HFF-Myc (cell line): Measurements from ENCODE around the gene COL4A4.

Source experiments
- DNase-seq: peaks from one replicate; pipeline ENCODE4 v3.0.0-alpha.2; 2011; ENCODE audit warnings: low read depth; ENCODE audit errors: extremely low read depth
- H3K4me3 ChIP-seq: replicated peaks from 2 replicates; pipeline ENCODE4 v1.5.1; 2011; ENCODE audit warnings: low read depth, mild to moderate bottlenecking, control low read depth, low read length
- TF ChIP-seq, protein P1 (sequence below): IDR thresholded peaks from 2 replicates; pipeline ENCODE4 v1.5.1; 2012; ENCODE audit warnings: mild to moderate bottlenecking, low read depth, low read length, control low read depth; ENCODE audit errors: missing control alignments

COL4A4 gene

DNA sequence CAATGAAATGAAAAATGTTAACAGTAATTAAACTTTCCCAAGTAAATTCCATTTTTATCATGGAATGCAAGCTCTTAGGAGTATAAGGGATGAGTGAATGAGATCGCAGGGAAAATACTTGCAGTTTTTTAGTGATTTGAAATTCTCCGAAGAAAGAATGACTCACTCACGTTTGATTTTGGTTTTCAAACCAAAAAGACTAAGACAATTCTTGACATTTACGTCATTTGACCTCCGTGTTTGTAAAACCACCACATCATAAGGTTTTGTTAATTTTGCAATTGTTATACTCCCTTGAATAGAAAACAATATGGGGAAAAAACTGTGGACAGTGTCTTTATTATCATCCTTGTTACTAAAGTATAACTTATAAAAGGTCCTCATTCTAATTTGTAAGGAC, 29.4 kb downstream of the COL4A4 start:
- TF ChIP-seq, protein P1, sequence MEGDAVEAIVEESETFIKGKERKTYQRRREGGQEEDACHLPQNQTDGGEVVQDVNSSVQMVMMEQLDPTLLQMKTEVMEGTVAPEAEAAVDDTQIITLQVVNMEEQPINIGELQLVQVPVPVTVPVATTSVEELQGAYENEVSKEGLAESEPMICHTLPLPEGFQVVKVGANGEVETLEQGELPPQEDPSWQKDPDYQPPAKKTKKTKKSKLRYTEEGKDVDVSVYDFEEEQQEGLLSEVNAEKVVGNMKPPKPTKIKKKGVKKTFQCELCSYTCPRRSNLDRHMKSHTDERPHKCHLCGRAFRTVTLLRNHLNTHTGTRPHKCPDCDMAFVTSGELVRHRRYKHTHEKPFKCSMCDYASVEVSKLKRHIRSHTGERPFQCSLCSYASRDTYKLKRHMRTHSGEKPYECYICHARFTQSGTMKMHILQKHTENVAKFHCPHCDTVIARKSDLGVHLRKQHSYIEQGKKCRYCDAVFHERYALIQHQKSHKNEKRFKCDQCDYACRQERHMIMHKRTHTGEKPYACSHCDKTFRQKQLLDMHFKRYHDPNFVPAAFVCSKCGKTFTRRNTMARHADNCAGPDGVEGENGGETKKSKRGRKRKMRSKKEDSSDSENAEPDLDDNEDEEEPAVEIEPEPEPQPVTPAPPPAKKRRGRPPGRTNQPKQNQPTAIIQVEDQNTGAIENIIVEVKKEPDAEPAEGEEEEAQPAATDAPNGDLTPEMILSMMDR, result no peak
- DNase-seq, result no peak
- no peak overlapping the region for H3K4me3 ChIP-seq

DNA sequence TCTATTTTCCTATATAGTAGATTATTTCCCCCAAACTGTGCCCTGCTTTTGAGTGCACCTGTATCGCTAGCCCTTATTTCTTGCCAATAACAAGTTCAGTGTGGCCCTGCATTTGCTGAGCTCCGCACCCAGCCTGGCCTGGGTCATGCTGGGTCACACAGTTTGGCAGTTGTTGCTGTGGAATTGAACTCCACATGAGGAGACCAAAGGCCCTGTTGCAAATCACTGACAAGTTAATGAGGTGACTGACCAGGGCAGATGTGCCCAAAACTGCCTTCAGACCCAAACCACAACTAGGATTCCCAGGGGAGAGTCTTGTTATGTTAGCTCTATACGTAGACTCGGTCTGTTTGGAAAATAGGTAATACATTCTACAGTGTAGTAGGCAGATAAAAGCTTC, 31.0 kb downstream of the COL4A4 start:
- no peak for DNase-seq
- TF ChIP-seq, protein P1, result no peak
- H3K4me3 ChIP-seq, result no peak overlapping the region

DNA sequence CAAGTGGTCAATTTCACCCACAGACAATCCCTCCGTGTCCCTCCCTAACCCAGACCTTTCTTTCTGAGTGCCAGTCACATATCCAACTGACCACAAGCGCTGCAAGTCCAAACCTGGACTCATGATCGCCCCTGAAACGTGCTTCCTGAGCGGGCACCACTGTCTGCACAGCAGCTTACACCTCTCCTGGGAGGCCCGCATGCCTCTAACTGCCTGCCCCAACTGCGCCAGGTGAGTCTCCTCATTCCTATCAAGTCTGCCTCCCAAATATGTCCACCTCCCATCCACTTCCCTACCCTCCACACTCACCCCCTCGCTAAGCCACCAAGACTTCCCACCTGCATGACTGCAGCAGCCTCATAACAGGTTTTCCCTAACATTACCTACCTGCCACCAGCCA, 33.4 kb downstream of the COL4A4 start:
- H3K4me3 ChIP-seq, result no peak overlapping the region
- DNase-seq, result no peak
- TF ChIP-seq, protein P1, result no peak

DNA sequence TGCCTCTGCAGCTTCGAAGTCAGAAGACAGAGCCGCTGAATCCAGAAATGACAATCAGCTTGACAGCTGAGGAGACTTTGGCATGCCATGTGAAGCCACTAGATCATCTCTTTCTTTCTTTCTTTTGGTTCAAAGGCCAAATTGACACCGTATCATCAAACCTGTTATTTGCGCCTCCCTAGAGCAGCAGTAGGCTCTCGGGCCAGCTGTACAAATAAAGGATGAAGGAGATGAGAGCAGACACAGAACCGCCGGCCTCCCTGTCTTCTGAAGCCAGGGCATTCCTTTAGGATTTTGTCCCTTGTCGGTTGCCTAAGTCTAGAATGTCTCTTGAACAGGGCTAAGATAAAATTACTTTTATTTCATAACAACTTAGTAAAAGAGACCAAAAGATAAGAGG, 36.8 kb downstream of the COL4A4 start:
- TF ChIP-seq, protein P1, result no peak
- DNase-seq, result no peak

DNA sequence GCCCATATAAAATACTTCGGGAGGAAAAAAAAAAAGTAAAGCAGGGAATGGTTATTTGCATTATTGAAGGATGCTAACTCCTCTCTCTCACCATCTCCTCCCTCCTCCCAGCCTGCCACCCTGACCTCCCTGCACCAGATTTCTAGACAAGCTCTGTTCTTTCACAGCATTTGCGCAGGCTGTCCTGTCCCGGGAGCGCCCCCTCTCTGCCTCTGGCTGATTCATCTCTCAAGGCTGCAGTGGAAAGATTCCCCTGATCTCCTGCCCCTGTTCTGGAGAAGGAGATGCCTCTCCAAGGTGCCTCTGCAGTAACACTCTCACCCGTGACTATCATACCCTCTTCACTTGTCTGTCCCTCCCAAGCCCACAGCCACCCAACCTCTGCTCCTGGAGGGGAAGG, 38.5 kb downstream of the COL4A4 start:
- DNase-seq, result no peak
- no peak overlapping the region for H3K4me3 ChIP-seq
- TF ChIP-seq, protein P1, result peak; percentile 46

More for the DNA sequence above, 36.8 kb downstream of the COL4A4 start:
- no peak overlapping the region for H3K4me3 ChIP-seq

DNA sequence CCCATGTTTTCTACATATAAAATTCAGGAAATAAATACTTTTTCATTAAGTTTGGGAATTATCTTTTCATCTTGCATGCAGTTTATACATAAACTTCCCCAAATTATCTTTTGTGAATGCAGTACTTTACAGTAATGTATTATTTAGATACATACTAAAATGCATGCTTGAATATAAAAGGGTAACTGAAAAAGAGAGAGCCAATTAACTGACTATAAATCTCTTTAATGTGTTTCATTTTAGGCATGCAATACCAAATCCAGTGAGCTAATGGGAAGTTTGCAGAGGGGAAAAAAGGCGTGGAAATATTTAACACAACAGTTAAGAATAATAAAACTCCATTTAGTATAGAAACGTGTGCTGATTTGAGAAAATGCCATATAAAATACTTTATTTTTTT, 39.2 kb downstream of the COL4A4 start:
- no peak overlapping the region for H3K4me3 ChIP-seq
- TF ChIP-seq, protein P1, result no peak
- no peak for DNase-seq

DNA sequence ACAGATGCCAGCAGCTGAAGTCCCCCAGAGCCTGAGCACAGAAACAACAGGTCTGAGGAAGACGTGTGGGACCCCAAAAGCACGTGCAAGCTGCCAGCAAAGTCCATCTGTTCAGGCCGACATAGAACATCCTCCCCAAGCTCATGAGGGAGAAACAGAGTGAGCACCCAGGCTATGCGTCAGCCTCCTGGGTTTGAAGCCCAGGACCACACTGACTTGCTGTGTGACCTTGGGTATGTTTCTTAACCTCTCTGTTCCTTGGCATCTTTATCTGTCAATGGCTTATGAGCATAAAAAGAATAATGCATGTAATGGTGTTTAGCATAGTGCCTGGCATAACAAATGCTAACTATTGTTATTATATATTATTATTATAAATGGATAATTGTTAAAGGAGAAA, 40.3 kb downstream of the COL4A4 start:
- no peak overlapping the region for H3K4me3 ChIP-seq
- TF ChIP-seq, protein P1, result no peak
- no peak for DNase-seq
